GM19193 (cell line): ENCODE measurements around the gene BCAR1.

Experiments
- POLR2A ChIP-seq: IDR thresholded peaks from 4 replicates; pipeline ENCODE4 v1.6.1; 2011; ENCODE audit not compliant: insufficient read depth, insufficient read length; ENCODE audit errors: extremely low read depth

Gene BCAR1, protein sequence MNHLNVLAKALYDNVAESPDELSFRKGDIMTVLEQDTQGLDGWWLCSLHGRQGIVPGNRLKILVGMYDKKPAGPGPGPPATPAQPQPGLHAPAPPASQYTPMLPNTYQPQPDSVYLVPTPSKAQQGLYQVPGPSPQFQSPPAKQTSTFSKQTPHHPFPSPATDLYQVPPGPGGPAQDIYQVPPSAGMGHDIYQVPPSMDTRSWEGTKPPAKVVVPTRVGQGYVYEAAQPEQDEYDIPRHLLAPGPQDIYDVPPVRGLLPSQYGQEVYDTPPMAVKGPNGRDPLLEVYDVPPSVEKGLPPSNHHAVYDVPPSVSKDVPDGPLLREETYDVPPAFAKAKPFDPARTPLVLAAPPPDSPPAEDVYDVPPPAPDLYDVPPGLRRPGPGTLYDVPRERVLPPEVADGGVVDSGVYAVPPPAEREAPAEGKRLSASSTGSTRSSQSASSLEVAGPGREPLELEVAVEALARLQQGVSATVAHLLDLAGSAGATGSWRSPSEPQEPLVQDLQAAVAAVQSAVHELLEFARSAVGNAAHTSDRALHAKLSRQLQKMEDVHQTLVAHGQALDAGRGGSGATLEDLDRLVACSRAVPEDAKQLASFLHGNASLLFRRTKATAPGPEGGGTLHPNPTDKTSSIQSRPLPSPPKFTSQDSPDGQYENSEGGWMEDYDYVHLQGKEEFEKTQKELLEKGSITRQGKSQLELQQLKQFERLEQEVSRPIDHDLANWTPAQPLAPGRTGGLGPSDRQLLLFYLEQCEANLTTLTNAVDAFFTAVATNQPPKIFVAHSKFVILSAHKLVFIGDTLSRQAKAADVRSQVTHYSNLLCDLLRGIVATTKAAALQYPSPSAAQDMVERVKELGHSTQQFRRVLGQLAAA

DNA sequence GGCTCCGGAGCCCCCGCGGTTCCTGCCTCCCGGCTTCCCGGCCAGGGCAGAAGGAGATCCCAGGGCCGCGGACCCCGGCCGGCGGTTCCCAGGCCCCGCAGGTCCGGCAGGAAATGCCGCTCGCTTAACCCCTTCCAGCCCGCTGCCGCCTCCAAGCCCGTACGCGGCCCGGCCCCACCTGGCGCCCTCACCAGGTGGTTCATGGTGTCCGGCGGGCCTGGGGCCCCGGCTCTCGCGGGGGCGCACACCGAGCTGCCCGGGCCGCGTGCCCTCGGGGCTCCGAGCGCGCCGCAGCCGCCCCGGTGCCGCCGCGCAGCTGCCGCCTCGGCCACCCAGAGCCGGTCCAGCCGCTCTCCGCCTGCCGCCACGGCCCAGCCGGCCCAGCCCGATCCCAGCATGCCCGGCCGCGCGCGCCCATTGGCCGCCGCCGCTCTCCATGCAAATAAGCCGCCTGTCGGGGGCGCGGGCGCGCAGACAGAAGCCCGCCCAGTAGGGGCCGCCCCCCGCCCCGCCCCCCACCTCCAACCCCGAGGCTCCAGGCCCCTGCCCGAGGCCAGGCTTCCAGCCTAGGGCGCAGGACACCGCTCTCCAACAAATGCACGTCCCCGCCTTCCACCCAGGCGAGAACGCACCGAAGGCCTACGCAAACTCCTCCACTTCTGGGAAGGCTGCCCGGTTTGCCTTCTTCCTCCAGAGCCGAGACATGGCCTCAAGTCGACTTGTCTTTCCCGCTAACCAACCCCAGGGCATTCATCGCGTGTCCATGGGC lies at the start of gene BCAR1:
TSS of gene BCAR1 (minus strand) at position 345 of the 769 bp plus-strand sequence. CDS start at position 203, 142 bp downstream.
- peak; percentile 73 for TF ChIP-seq POLR2A

DNA sequence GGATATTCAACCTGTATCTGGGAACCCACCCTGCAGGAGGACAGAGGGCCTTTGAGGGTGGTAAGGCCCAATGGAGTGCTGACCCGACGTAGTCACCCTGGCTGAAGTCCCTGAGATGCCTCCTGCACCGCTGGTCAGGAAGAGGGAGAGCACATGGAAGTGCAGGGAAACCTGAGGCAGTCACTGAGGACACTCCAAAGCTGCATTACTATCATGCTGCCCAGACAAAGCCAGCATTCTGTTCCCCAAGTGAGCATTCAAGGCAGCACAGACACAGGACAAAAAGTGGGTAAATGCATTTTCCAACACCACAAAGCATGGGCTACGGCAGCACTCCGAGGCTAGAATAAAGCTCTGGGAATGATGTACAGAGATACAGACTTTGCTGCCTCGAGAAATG lies 46.8 kb upstream of the BCAR1 start:
- no peak for TF ChIP-seq POLR2A

DNA sequence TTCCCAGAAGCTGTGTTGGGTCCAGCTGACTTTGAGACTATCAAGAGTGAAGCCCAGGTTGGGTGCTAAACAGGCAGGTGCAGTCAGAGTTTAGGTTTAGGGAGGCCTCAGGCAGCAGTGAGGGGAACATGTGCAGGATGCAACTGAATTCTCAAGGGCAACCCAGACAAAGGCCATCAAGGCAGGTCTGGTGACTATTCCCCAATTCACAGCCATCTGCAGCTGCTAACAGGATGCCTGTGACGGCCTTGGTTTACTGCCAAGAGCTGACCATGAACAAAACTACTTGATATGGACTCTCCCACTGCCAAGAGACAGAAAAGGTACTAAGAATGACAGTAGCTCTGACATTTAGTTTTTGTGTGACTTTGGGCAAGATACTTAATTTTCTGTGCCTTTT lies 45.2 kb upstream of the BCAR1 start:
- TF ChIP-seq POLR2A = no peak

- TF ChIP-seq POLR2A = no peak
Observed at GRCh38 chr16:75294773-75295459, 43.5 kb upstream of the BCAR1 start.

DNA sequence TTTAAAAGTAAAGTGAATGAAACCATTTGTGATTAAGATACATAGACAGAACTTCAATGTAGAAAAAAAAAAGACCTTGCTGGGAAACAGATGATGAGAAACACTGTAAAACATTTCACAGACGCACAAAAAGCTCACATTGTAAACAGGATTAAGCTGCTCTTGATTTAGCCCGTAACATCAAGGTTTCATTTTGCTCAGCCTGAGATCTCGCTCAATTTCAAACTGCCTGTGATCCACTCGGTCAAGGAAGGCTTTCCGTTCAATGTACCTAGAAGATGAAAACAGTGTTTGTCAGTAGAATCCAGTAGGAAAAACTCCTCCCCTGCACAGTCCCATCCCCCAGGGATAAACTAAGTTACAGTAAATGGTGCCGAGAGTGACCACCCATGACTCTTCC lies 42.3 kb upstream of the BCAR1 start:
- TF ChIP-seq POLR2A = no peak

GRCh38 chr16:75293173-75293572 lies 41.7 kb upstream of the BCAR1 start:
- no peak for TF ChIP-seq POLR2A

DNA sequence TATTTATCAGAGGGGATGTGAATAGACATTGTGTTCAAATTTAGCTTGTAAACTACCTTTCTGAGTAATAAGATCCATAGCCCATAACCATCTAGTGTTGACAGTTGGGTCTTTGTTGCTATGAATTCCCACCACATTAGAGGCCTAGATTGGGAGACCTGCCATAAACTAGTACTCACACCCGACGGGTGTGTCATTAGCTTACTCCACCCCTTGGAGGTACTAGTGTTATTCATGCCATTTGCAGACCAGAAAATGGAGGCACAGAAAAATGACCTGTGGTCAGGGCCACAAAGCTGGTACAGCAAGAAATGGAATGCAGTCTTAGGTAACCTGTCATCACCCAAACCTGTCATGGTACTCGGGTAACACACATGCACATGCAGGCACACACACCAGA lies 41.3 kb upstream of the BCAR1 start:
- no peak for TF ChIP-seq POLR2A

DNA sequence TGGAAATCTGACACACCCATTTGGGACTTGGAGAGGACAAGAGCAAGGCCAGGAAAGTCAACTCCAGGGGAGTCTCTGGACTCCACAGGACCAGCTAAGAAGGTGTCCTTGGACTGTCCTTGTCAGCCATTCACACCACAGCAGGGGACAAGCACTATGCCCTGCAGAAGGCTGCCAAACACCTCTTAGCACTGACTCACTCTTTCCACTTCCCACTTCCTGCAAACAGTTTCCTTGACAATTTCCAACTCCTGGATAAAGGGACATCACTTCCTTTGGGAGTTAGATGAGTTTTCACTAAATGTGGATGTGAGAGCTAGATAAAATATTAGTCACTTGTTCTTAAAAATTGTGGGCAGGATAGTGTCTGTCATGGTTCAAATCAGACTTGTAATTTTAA lies 37.8 kb upstream of the BCAR1 start:
- TF ChIP-seq POLR2A = no peak

GRCh38 chr16:75288596-75289120 lies 37.2 kb upstream of the BCAR1 start:
- no peak for TF ChIP-seq POLR2A

GRCh38 chr16:75288181-75288580 lies 36.8 kb upstream of the BCAR1 start:
- TF ChIP-seq POLR2A = no peak

DNA sequence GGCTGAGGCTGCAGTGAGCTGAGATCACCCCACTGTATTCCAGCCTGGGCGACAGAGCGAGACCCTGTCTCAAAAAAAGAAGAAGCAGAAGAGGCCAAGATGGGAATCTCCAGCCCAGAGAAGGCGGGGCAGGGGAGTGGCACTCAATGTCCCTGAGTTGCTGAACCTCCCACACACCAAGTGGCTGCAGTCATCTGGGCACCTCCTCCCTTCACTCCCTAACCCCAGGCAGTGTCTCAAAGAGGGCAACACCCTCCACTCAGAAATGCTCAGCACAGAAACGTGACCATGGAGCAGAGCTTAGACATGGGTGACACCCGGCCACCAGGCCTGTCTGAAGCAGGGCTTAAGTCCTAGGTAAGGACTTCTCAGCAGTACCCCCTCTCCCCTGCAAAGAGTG lies 36.3 kb upstream of the BCAR1 start:
- TF ChIP-seq POLR2A = no peak

GRCh38 chr16:75286389-75286788 lies 35.0 kb upstream of the BCAR1 start:
- no peak for TF ChIP-seq POLR2A

- no peak for TF ChIP-seq POLR2A
Observed at GRCh38 chr16:75282466-75283281, 31.2 kb upstream of the BCAR1 start.
